PFSK-1 (cell line): Measurements from ENCODE around the gene TMEM117.

ENCODE experiments used
- FOXP2 ChIP-seq: optimal IDR thresholded peaks from 2 replicates; pipeline ENCODE3; 2011; ENCODE audit warnings: borderline replicate concordance, control low read depth, inconsistent platforms; ENCODE audit not compliant: insufficient read depth; ENCODE audit errors: extremely low read length, extremely low read depth
- POLR2AphosphoS5 ChIP-seq: IDR thresholded peaks from 2 replicates; pipeline ENCODE4 v1.6.1; 2012; ENCODE audit warnings: low read depth, mild to moderate bottlenecking, control low read depth, low read length, moderate library complexity
- REST ChIP-seq, 2 experiments: IDR thresholded peaks; 2 replicates each; pipeline versions ENCODE4 v1.6.1 to v1.8.0; 2011 to 2012; ENCODE audit warnings: low read depth in 2 of 2, low read length in 2 of 2, control low read depth in 1 of 2, inconsistent platforms in 1 of 2, mild to moderate bottlenecking in 1 of 2, moderate library complexity in 1 of 2; ENCODE audit not compliant: insufficient read depth in 1 of 2
- SIN3A ChIP-seq: IDR thresholded peaks from 2 replicates; pipeline ENCODE4 v1.6.1; 2012; ENCODE audit warnings: mild to moderate bottlenecking, low read length, moderate library complexity, borderline replicate concordance; ENCODE audit not compliant: insufficient read depth
- TAF1 ChIP-seq: IDR thresholded peaks from 2 replicates; pipeline ENCODE4 v1.6.1; 2012; ENCODE audit warnings: low read length, control low read depth, borderline replicate concordance; ENCODE audit not compliant: insufficient read depth

The TMEM117 gene

GRCh38 chr12:44159216-44159615, 323.3 kb downstream of the TMEM117 start:
- no peak for TF ChIP-seq SIN3A
- TF ChIP-seq POLR2AphosphoS5: no peak
- no peak for TF ChIP-seq FOXP2
- no peak for TF ChIP-seq REST (IDR thresholded peaks at IDR 0.05; ENCODE audit: insufficient read depth in 1 of 2, low read depth in 2 of 2, low read length in 2 of 2)
- no peak for TF ChIP-seq TAF1

- TF ChIP-seq POLR2AphosphoS5: no peak
- TF ChIP-seq TAF1: no peak
- TF ChIP-seq FOXP2: no peak
- no peak for TF ChIP-seq REST (IDR thresholded peaks at IDR 0.05; ENCODE audit: insufficient read depth in 1 of 2, low read depth in 2 of 2, low read length in 2 of 2)
- no peak for TF ChIP-seq SIN3A
Measured at GRCh38 chr12:44159862-44160261, 324.0 kb downstream of the TMEM117 start.

GRCh38 chr12:44162961-44163360, 327.1 kb downstream of the TMEM117 start:
- TF ChIP-seq POLR2AphosphoS5 (no peak), TAF1 (no peak), SIN3A (no peak), REST (IDR thresholded peaks at IDR 0.05; ENCODE audit: insufficient read depth in 1 of 2, low read depth in 2 of 2, low read length in 2 of 2) (no peak), FOXP2 (no peak)

- TF ChIP-seq TAF1: no peak
Measured at GRCh38 chr12:44174053-44174452, 338.2 kb downstream of the TMEM117 start.

- no peak for TF ChIP-seq SIN3A
- no peak for TF ChIP-seq FOXP2
- TF ChIP-seq REST (IDR thresholded peaks at IDR 0.05; ENCODE audit: insufficient read depth in 1 of 2, low read depth in 2 of 2, low read length in 2 of 2): no peak
- TF ChIP-seq POLR2AphosphoS5: no peak
- no peak for TF ChIP-seq TAF1
Measured at GRCh38 chr12:44184499-44185206, 348.8 kb downstream of the TMEM117 start.
